ENCODE data around the gene RPS2. TPM values are rescaled to one million over a fixed set of nuclear protein-coding genes. Genes with fewer than 3 reads are reported as not detected.
A peak's percentile ranks its signal among the peaks of the same experiment; 100 is the strongest.

The RPS2 gene
- total RNA-seq, 2 experiments from 2014 or later, result 3,604 to 3,755 TPM

- Mint-ChIP-seq H3K36me3 (ENCODE audit: low read depth) (peaks cover 23% of the 10 kb centered on the region), H3K4me1 (ENCODE audit: low read depth) (peaks cover 40% of the 10 kb centered on the region), H3K27me3 (no peaks in the 10 kb centered on the region), H3K4me3 (peak overlapping the region; percentile 72), H3K27ac (peak overlapping the region; percentile 71), H3K9me3 (no peaks in the 10 kb centered on the region)
- peaks cover 68% of the 10 kb centered on the region for H3K4me1 ChIP-seq (ENCODE audit: insufficient read depth, low read length)
- DNase-seq, result no peak
- H3K9me3 ChIP-seq (ENCODE audit: control insufficient read depth in 1 of 2, insufficient read depth in 1 of 2, low read length in 2 of 2), result no peaks in the 10 kb centered on the region
- peaks cover 43% of the 10 kb centered on the region for H3K36me3 ChIP-seq (ENCODE audit: insufficient read depth, low read length)
- H3K27me3 ChIP-seq (ENCODE audit: control insufficient read depth in 1 of 2, insufficient read depth in 2 of 2, low read length in 2 of 2), result no peaks in the 10 kb centered on the region
- no peak overlapping the region for H3K4me3 ChIP-seq (ENCODE audit: low read length)
- intact Hi-C loops (cut with DNase I, micrococcal nuclease), result loop anchor here in 1 of 2 experiments (5.0 kb wide), 2 partner anchors 33 to 42 kb away; partner anchors contain the start of genes NTHL1, TBL3 and TSC2
- no peak for ATAC-seq (ENCODE audit: poor library complexity)
- CTCF ChIA-PET, result interaction anchor here (1.8 kb wide), 1 partner anchor 135 kb away, joined by 13 read pairs; no protein-coding TSS in a partner anchor
- POLR2A ChIA-PET, result interaction anchor here (2.2 kb wide), 1 partner anchor 21 kb away, joined by 7 read pairs; the partner anchor contains the start of gene GFER
- H3K27ac ChIP-seq (ENCODE audit: low read depth in 1 of 2, low read length in 2 of 2), result no peak overlapping the region
- TF ChIP-seq CTCF (IDR thresholded peaks at IDR 0.05), result no peak
Observed at GRCh38 chr16:2005646-2006045, 41.0 kb upstream of the RPS2 start.

DNA sequence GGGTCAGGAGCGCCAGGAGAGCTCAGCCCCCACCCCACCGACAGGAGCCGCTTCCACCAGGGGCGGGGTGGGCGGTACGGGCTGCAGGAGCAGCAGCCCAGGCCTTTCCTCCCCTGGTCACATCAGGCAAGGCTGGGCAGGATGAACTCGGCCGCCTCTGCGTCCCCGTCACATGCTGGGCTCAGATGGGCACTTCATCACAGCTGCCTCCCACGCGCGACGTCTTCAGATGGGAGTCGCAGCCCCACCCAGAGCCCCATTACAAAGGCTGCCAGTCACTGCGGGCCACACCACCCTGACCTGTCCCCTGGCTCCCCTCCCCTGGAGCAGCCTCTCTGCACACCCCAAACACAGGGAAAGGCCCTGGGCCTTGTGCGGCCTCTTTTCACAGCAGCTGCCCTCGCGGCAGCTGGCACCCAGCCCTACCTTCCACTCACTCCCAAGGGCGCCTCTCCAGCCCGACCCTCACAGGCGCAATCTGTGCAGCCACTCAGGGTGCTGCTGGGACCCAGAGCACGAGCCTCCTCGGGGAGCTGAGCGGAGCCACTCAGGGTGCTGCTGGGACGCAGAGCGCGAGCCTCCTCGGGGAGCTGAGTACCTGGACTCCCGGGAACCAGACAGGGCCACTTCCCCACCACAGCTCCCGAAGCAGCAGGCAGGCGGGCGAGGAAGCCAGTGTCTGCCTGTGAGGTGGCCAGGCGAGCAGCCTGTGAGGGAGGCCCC, 40.3 kb upstream of the RPS2 start:
- no peak overlapping the region for H3K27ac Mint-ChIP-seq
- no peaks in the 10 kb centered on the region for H3K9me3 Mint-ChIP-seq
- H3K27me3 ChIP-seq (ENCODE audit: control insufficient read depth in 1 of 2, insufficient read depth in 2 of 2, low read length in 2 of 2), result no peaks in the 10 kb centered on the region
- peaks cover 61% of the 10 kb centered on the region for H3K4me1 ChIP-seq (ENCODE audit: insufficient read depth, low read length)
- no peak for TF ChIP-seq CTCF (IDR thresholded peaks at IDR 0.05)
- H3K9me3 ChIP-seq (ENCODE audit: control insufficient read depth in 1 of 2, insufficient read depth in 1 of 2, low read length in 2 of 2), result no peaks in the 10 kb centered on the region
- DNase-seq (peak in 1 of 14 experiments; percentile 0), ATAC-seq (ENCODE audit: poor library complexity) (no peak)
- intact Hi-C loops (cut with DNase I, micrococcal nuclease), result loop anchor here in 1 of 2 experiments (5.0 kb wide), 2 partner anchors 33 to 42 kb away; partner anchors contain the start of genes NTHL1, TBL3 and TSC2
- no peaks in the 10 kb centered on the region for H3K27me3 Mint-ChIP-seq
- no peak overlapping the region for H3K27ac ChIP-seq (ENCODE audit: low read depth in 1 of 2, low read length in 2 of 2)
- peaks cover 34% of the 10 kb centered on the region for H3K4me1 Mint-ChIP-seq (ENCODE audit: low read depth)
- H3K4me3 ChIP-seq (ENCODE audit: low read length), result no peak overlapping the region
- H3K36me3 ChIP-seq (ENCODE audit: insufficient read depth, low read length), result peaks cover 48% of the 10 kb centered on the region
- POLR2A ChIA-PET, result interaction anchor here (1.1 to 2.2 kb wide), 6 partner anchors 11 to 150 kb away, joined by 3 to 11 read pairs (median 6); partner anchors contain the start of genes GFER, RPS2 and TRAF7
- CTCF ChIA-PET, result interaction anchor here (1.0 to 1.8 kb wide), 5 partner anchors 22 to 150 kb away, joined by 3 to 13 read pairs (median 7); partner anchors contain the start of genes GFER, NTHL1, TRAF7 and TSC2
- no peak overlapping the region for H3K4me3 Mint-ChIP-seq
- peaks cover 27% of the 10 kb centered on the region for H3K36me3 Mint-ChIP-seq (ENCODE audit: low read depth)

GRCh38 chr16:2003827-2004641, 39.4 kb upstream of the RPS2 start:
- intact Hi-C loops (cut with DNase I, micrococcal nuclease), result no loop called here
- no peaks in the 10 kb centered on the region for H3K9me3 Mint-ChIP-seq

More at GRCh38 chr16:2003827-2004641, 39.4 kb upstream of the RPS2 start:
- H3K4me1 ChIP-seq (ENCODE audit: insufficient read depth, low read length), result peaks cover 57% of the 10 kb centered on the region
- DNase-seq, result peak; percentile 78 to 92 (median 84)
- H3K27me3 ChIP-seq (ENCODE audit: control insufficient read depth in 1 of 2, insufficient read depth in 2 of 2, low read length in 2 of 2), result no peaks in the 10 kb centered on the region
- H3K4me1 Mint-ChIP-seq (ENCODE audit: low read depth), result peaks cover 32% of the 10 kb centered on the region
- ATAC-seq (ENCODE audit: poor library complexity), result peak; percentile 98
- no peak overlapping the region for H3K4me3 Mint-ChIP-seq
- no peak overlapping the region for H3K4me3 ChIP-seq (ENCODE audit: low read length)
- peaks cover 57% of the 10 kb centered on the region for H3K36me3 ChIP-seq (ENCODE audit: insufficient read depth, low read length)
- H3K36me3 Mint-ChIP-seq (ENCODE audit: low read depth), result peaks cover 28% of the 10 kb centered on the region
- TF ChIP-seq CTCF (IDR thresholded peaks at IDR 0.05), result peak; percentile 78
- H3K27ac Mint-ChIP-seq, result no peak overlapping the region
- ChIA-PET CTCF (interaction anchor here (0.5 to 1.8 kb wide), 21 partner anchors 8 to 177 kb away, joined by 3 to 17 read pairs (median 4); partner anchors contain the start of genes FAHD1, GFER, NDUFB10 and NTHL1), POLR2A (interaction anchor here (1.0 to 2.2 kb wide), 7 partner anchors 10 to 151 kb away, joined by 3 to 11 read pairs (median 4); partner anchors contain the start of genes GFER, RPS2 and TRAF7)
- H3K27ac ChIP-seq (ENCODE audit: low read depth in 1 of 2, low read length in 2 of 2), result no peak overlapping the region
- no peaks in the 10 kb centered on the region for H3K9me3 ChIP-seq (ENCODE audit: control insufficient read depth in 1 of 2, insufficient read depth in 1 of 2, low read length in 2 of 2)
- no peaks in the 10 kb centered on the region for H3K27me3 Mint-ChIP-seq
